GM12878 (cell line): ENCODE measurements around the gene TOMM6. TPM values are rescaled to one million over a fixed set of nuclear protein-coding genes. Genes with fewer than 3 reads are reported as not detected.

Experiments
- CREB1 ChIP-seq: IDR thresholded peaks from 2 replicates; pipeline ENCODE4 v1.6.1; 2012; ENCODE audit warnings: low read depth, mild to moderate bottlenecking, inconsistent platforms
- E2F8 ChIP-seq: fragments of 450-650 bp; IDR thresholded peaks from 2 replicates; pipeline ENCODE4 v1.6.1; 2018; ENCODE audit warnings: mild to moderate bottlenecking, low read depth, moderate library complexity; ENCODE audit not compliant: partially characterized antibody
- E4F1 ChIP-seq: fragments of 450-650 bp; IDR thresholded peaks from 2 replicates; pipeline ENCODE4 v1.6.1; 2018; ENCODE audit warnings: borderline replicate concordance, mild to moderate bottlenecking; ENCODE audit not compliant: partially characterized antibody
- ETV6 ChIP-seq, 2 experiments: fragments of 450-650 bp in 1 of 2; IDR thresholded peaks in 1 of 2; conservative IDR thresholded peaks in 1 of 2; 2 replicates each; pipeline ENCODE4 v1.6.1; 2014; ENCODE audit warnings: antibody characterized with exemption in 1 of 2, borderline replicate concordance in 1 of 2, low read depth in 1 of 2, mild to moderate bottlenecking in 1 of 2, moderate library complexity in 1 of 2
- GABPA ChIP-seq: IDR thresholded peaks from 2 replicates; pipeline ENCODE4 v1.6.1; 2014; ENCODE audit warnings: antibody characterized with exemption, low read depth, mild to moderate bottlenecking, inconsistent platforms
- HDAC2 ChIP-seq: fragments of 200-600 bp; sonication (generic); IDR thresholded peaks from 2 replicates; pipeline ENCODE4 v1.6.1; 2017
- IKZF1 ChIP-seq: fragments of 450-650 bp; conservative IDR thresholded peaks from 2 replicates; pipeline ENCODE4 v1.6.1; 2017; ENCODE audit warnings: antibody characterized with exemption, mild to moderate bottlenecking
- LARP7 ChIP-seq: fragments of 450-650 bp; IDR thresholded peaks from 2 replicates; pipeline ENCODE4 v1.6.1; 2017; ENCODE audit warnings: mild to moderate bottlenecking
- NFYB ChIP-seq: IDR thresholded peaks from 2 replicates; pipeline ENCODE4 v1.6.1; 2011; ENCODE audit warnings: low read depth, mild to moderate bottlenecking, low read length, improper control_type of control experiment, moderate library complexity; ENCODE audit not compliant: insufficient read depth
- NR2C1 ChIP-seq: fragments of 450-650 bp; IDR thresholded peaks from 2 replicates; pipeline ENCODE4 v1.6.1; 2017; ENCODE audit warnings: antibody characterized with exemption, mild to moderate bottlenecking, moderate library complexity
- RELB ChIP-seq: fragments of 450-650 bp; IDR thresholded peaks from 2 replicates; pipeline ENCODE4 v1.6.1; 2017; ENCODE audit warnings: low read depth, mild to moderate bottlenecking, moderate library complexity
- RUNX3 ChIP-seq: IDR thresholded peaks from 2 replicates; pipeline ENCODE4 v1.6.1; 2012; ENCODE audit warnings: low read length, inconsistent platforms
- ZBTB4 ChIP-seq: fragments of 450-650 bp; formaldehyde crosslinking; IDR thresholded peaks from 2 replicates; pipeline ENCODE4 v1.4.0; 2022; ENCODE audit warnings: mild to moderate bottlenecking, moderate library complexity
- ZNF687 ChIP-seq: fragments of 450-650 bp; IDR thresholded peaks from 2 replicates; pipeline ENCODE4 v1.6.1; 2017; ENCODE audit warnings: mild to moderate bottlenecking, moderate library complexity
- polyA plus RNA-seq, 11 experiments: library from polyadenylated mRNA; depleted of rRNA in 4 of 11; unstranded in 6 of 11; stranded (reverse) in 5 of 11; fragments of >200 nt; fragmentation: Nextera tagmentation in 4 of 11; fragmentation: Illumina TruSeq in 1 of 11; extraction: Ambion mirVana in 4 of 11; extraction: Trizol in 1 of 11; gene quantifications; 1 replicate in 1 of 11; 2 replicates in 10 of 11; pipeline versions ENCODE4 v1.2.1 to v1.2.3, GENCODE V29; 2011 to 2016; ENCODE audit warnings: inconsistent platforms in 2 of 11, missing spikeins in 2 of 11, low read depth in 1 of 11
- total RNA-seq, 4 experiments: library from RNA; depleted of rRNA in 3 of 4; stranded (reverse); fragments of >200 nt in 3 of 4; fragmentation: Illumina TruSeq in 1 of 4; extraction: Trizol in 1 of 4; gene quantifications; 2 replicates each; pipeline versions ENCODE4 v1.2.1 to v1.2.3, GENCODE V29; 2013 to 2021

The TOMM6 gene
- total and polyA plus RNA-seq, 10 of the 15 experiments (the other 5 are each of a cell fraction or from before 2014, with no cell fraction given), result 206 to 746 (median 448) TPM

- TF ChIP-seq E2F8, result peak; percentile 74
- no peak for TF ChIP-seq ZBTB4
- TF ChIP-seq NFYB, result no peak
- peak; percentile 98 for TF ChIP-seq CREB1
- TF ChIP-seq HDAC2, result no peak
- TF ChIP-seq GABPA, result peak; percentile 96
- 0 out of 2 replicates have a peak, but pooled peaks have one; percentile 24 for TF ChIP-seq RUNX3
- TF ChIP-seq LARP7, result 0 out of 2 replicates have a peak, but pooled peaks have one; percentile 19
- TF ChIP-seq NR2C1, result peak; percentile 75
- TF ChIP-seq RELB, result peak; percentile 99
- TF ChIP-seq ZNF687, result 0 out of 2 replicates have a peak, but pooled peaks have one; percentile 27
- TF ChIP-seq IKZF1, result peak; percentile 77
- TF ChIP-seq E4F1, result peak; percentile 81
- no peak for TF ChIP-seq ETV6 (conservative IDR thresholded peaks at IDR 0.05 in 1 of 2, IDR thresholded peaks at IDR 0.05 in 1 of 2; ENCODE audit: borderline replicate concordance in 1 of 2, low read depth in 1 of 2)
Measured at GRCh38 chr6:41787219-41787917, at the start of gene TOMM6 (continued).
